HFFc6 (cell line): ENCODE measurements around the gene TMED7. TPM values are rescaled to one million over a fixed set of nuclear protein-coding genes. Genes with fewer than 3 reads are reported as not detected.

Source experiments
- DNase-seq: peaks from one replicate; pipeline ENCODE4 v3.0.0-alpha.2; 2018
- H3K27ac Mint-ChIP-seq: 2 replicates; pipeline ENCODE4 v1.8.0; 2020; ENCODE audit warnings: mild to moderate bottlenecking, mixed read lengths
- H3K27me3 Mint-ChIP-seq: 2 replicates; pipeline ENCODE4 v1.8.0; 2021; ENCODE audit warnings: mild to moderate bottlenecking, moderate library complexity, mixed read lengths; ENCODE audit not compliant: insufficient read depth
- H3K36me3 Mint-ChIP-seq: 2 replicates; pipeline ENCODE4 v1.8.0; 2021; ENCODE audit warnings: low read depth, mixed read lengths
- H3K4me1 Mint-ChIP-seq: 2 replicates; pipeline ENCODE4 v1.8.0; 2020; ENCODE audit warnings: low read depth, mixed read lengths
- H3K4me3 Mint-ChIP-seq: 2 replicates; pipeline ENCODE4 v1.8.0; 2020; ENCODE audit warnings: mild to moderate bottlenecking, moderate library complexity, mixed read lengths
- H3K9me3 Mint-ChIP-seq: 2 replicates; pipeline ENCODE4 v1.8.0; 2020; ENCODE audit warnings: mild to moderate bottlenecking, mixed read lengths
- CTCF ChIP-seq: fragments of 200-600 bp; sonication (generic); IDR thresholded peaks from 2 replicates; pipeline ENCODE4 v1.5.0; 2021; ENCODE audit warnings: antibody characterized with exemption, mild to moderate bottlenecking
- total RNA-seq, 6 experiments: library from RNA; stranded (reverse); fragmentation: NEBNext Ultra II Directional; extraction: Animal tissue kit (Norgen Biotek cat#: 25700); gene quantifications; 2 replicates in 1 of 6; 3 replicates in 5 of 6; pipeline ENCODE4 v1.2.3, GENCODE V29; 2021

The TMED7 gene
- total RNA-seq, 6 experiments from 2014 or later = 162 to 194 (median 175) TPM

GRCh38 chr5:115573133-115573532 lies 52.7 kb downstream of the TMED7 start:
- Mint-ChIP-seq H3K4me1 (peaks cover 55% of the 10 kb centered on the region), H3K4me3 (no peak overlapping the region), H3K27ac (no peak overlapping the region), H3K36me3 (peaks cover 34% of the 10 kb centered on the region), H3K9me3 (peaks cover 14% of the 10 kb centered on the region), H3K27me3 (no peaks in the 10 kb centered on the region)
- no peak for TF ChIP-seq CTCF
- peak; percentile 57 for DNase-seq

DNA sequence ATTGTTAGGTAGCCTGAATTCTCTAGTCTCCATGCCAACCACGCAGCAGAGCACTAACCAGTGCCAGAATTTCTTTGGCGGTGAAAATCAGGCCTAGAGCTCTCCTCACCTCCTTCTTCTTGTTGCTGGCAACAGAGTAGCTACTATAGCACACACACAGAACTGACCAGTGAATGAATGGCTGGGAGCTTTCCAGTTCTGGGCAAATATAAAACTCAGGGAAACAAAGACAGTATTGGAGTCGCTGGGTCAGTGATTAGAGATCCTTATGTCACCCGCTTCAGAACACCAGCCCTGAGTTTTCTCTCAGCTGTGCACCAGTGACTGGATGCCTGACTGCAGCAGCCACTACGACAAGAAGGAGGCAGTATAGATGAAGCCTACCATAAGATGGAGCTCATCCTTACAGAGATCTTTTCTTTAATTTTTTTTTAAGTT lies 54.4 kb downstream of the TMED7 start:
- peaks cover 19% of the 10 kb centered on the region for H3K36me3 Mint-ChIP-seq
- H3K4me3 Mint-ChIP-seq = no peak overlapping the region
- H3K27ac Mint-ChIP-seq = no peak overlapping the region
- no peaks in the 10 kb centered on the region for H3K27me3 Mint-ChIP-seq
- TF ChIP-seq CTCF = no peak
- peaks cover 41% of the 10 kb centered on the region for H3K4me1 Mint-ChIP-seq
- no peaks in the 10 kb centered on the region; the same call in 1 of the 2 replicates for H3K9me3 Mint-ChIP-seq
- DNase-seq = no peak

DNA sequence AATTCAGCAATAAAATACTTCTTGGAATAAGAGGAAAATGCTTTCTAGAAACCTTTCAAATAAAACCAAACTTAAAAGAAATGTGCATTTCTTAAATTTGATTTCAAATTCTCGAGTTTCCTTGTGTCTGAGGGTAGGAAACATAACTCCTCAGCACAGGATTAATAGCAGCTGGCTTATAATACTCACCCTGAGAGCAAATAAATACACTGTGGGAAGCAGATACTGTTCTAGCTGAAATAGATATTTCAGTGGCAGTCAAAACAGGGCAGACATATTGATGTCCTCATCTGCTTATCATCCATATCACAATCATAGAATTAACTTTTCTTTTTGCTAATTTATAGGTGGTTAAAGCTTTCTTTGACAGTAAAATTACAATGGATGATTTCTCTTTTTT lies 57.2 kb downstream of the TMED7 start:
- no peak for TF ChIP-seq CTCF

GRCh38 chr5:115565233-115565632 lies 60.6 kb downstream of the TMED7 start:
- peaks cover 7% of the 10 kb centered on the region; the same call in 1 of the 2 replicates for H3K36me3 Mint-ChIP-seq
- DNase-seq = no peak
- peaks cover 15% of the 10 kb centered on the region for H3K4me1 Mint-ChIP-seq
- H3K4me3 Mint-ChIP-seq = no peak overlapping the region
- no peaks in the 10 kb centered on the region for H3K27me3 Mint-ChIP-seq
- no peak overlapping the region for H3K27ac Mint-ChIP-seq
- H3K9me3 Mint-ChIP-seq = no peaks in the 10 kb centered on the region
- TF ChIP-seq CTCF = no peak

More for the DNA sequence above, 57.2 kb downstream of the TMED7 start:
- Mint-ChIP-seq H3K36me3 (peaks cover 5% of the 10 kb centered on the region; the same call in 1 of the 2 replicates), H3K4me3 (no peak overlapping the region), H3K4me1 (peaks cover 22% of the 10 kb centered on the region), H3K9me3 (no peaks in the 10 kb centered on the region), H3K27ac (no peak overlapping the region), H3K27me3 (no peaks in the 10 kb centered on the region)
- DNase-seq = no peak

Other genes with a start within 250 kb of the TMED7 start
- gene FEM1C, start 81.3 kb downstream of the TMED7 start, total RNA-seq = 10 to 100 TPM; 12.1 to 15.9 (median 14.9) TPM
- 10 to 100 TPM in 4 of 6 experiments, 1 to 10 TPM in 2; 8.3 to 15.9 (median 13.1) TPM for gene TICAM2, start 23.6 kb downstream of the TMED7 start, total RNA-seq
- gene CDO1, start 190.6 kb upstream of the TMED7 start, total RNA-seq = under 1 TPM in 4 of 6 experiments, not detected in 2; 0.12 to 0.26 (median 0.18) TPM
- 10 to 100 TPM; 58.3 to 75.9 (median 63.3) TPM for gene ATG12, start 215.5 kb upstream of the TMED7 start, total RNA-seq
- gene AP3S1, start 215.9 kb upstream of the TMED7 start, total RNA-seq = 100 to 1,000 TPM; 109 to 131 (median 122) TPM